HL-60 (cell line): ENCODE results near the gene STAT4.

Experiments used
- DNase-seq, 2 experiments: peaks; one replicate each; pipeline ENCODE4 v3.0.0-alpha.2; 2010 to 2020; ENCODE audit warnings: low read depth in 1 of 2, low spot score in 1 of 2
- H3K27ac ChIP-seq: fragments of 250-450 bp; sonication (Bioruptor Pico); replicated peaks from 2 replicates; pipeline ENCODE4 v1.5.1; 2020; ENCODE audit warnings: mild to moderate bottlenecking, moderate library complexity
- H3K27me3 ChIP-seq: fragments of 250-450 bp; sonication (Bioruptor Pico); 2 replicates; pipeline ENCODE4 v1.5.1; 2021; ENCODE audit warnings: mild to moderate bottlenecking, moderate library complexity; ENCODE audit not compliant: insufficient read depth, poor library complexity, severe bottlenecking
- H3K4me3 ChIP-seq: replicated peaks from 2 replicates; pipeline ENCODE4 v1.5.1; 2011; ENCODE audit warnings: mild to moderate bottlenecking, control low read depth, low read length; ENCODE audit not compliant: insufficient read depth
- GABPA ChIP-seq: IDR thresholded peaks from 2 replicates; pipeline ENCODE4 v1.6.1; 2012; ENCODE audit warnings: low read depth
- POLR2AphosphoS5 ChIP-seq: IDR thresholded peaks from 2 replicates; pipeline ENCODE4 v1.6.1; 2012; ENCODE audit warnings: low read depth
- REST ChIP-seq: IDR thresholded peaks from 2 replicates; pipeline ENCODE4 v1.6.1; 2012; ENCODE audit warnings: low read depth; ENCODE audit not compliant: insufficient replicate concordance
- SPI1 ChIP-seq: IDR thresholded peaks from 2 replicates; pipeline ENCODE4 v1.6.1; 2012; ENCODE audit warnings: low read depth, mild to moderate bottlenecking, borderline replicate concordance
- TF ChIP-seq, protein P1 (sequence below): IDR thresholded peaks from one replicate; pipeline ENCODE4 v1.5.1; 2011; ENCODE audit warnings: low read length, control low read depth, inconsistent platforms; ENCODE audit not compliant: insufficient read depth

The STAT4 gene

GRCh38 chr2:191189112-191189635 lies 38.4 kb upstream of the STAT4 start:
- no peak overlapping the region for H3K27ac ChIP-seq
- DNase-seq: no peak
- H3K4me3 ChIP-seq: no peak overlapping the region
- TF ChIP-seq REST (no peak), SPI1 (no peak), POLR2AphosphoS5 (no peak), GABPA (no peak)
- TF ChIP-seq, protein P1, sequence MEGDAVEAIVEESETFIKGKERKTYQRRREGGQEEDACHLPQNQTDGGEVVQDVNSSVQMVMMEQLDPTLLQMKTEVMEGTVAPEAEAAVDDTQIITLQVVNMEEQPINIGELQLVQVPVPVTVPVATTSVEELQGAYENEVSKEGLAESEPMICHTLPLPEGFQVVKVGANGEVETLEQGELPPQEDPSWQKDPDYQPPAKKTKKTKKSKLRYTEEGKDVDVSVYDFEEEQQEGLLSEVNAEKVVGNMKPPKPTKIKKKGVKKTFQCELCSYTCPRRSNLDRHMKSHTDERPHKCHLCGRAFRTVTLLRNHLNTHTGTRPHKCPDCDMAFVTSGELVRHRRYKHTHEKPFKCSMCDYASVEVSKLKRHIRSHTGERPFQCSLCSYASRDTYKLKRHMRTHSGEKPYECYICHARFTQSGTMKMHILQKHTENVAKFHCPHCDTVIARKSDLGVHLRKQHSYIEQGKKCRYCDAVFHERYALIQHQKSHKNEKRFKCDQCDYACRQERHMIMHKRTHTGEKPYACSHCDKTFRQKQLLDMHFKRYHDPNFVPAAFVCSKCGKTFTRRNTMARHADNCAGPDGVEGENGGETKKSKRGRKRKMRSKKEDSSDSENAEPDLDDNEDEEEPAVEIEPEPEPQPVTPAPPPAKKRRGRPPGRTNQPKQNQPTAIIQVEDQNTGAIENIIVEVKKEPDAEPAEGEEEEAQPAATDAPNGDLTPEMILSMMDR: no peak
- no peaks in the 10 kb centered on the region for H3K27me3 ChIP-seq

DNA sequence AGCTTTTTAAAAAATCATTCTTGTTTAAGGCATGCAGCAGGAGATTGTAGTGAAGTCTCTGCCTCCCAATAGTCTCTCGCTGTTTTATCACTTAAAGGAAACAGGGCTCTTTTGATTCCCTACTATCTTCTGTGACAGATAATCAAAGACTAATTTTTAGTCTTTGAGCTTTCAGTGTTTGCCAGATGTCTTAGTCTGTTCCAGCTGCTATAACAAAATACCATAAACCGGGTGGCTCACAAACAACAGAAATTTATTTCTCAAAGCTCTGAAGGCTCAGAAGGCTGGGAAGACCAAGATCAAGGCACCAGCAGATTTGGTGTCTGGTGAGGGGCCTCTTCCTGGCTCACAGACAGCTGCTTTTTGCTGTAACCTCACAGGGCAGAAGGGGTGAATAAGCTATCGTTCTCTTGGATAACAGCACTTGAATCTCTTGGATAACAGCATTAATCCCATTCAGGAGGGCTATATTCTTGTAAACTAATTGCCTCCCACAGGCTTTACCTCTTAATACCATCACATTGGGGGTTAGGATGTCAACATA lies 37.8 kb upstream of the STAT4 start:
- Histone ChIP-seq H3K27ac (no peak overlapping the region), H3K27me3 (no peaks in the 10 kb centered on the region), H3K4me3 (no peak overlapping the region)
- no peak for DNase-seq
- TF ChIP-seq SPI1 (no peak), REST (no peak), GABPA (no peak), POLR2AphosphoS5 (no peak)
- TF ChIP-seq, protein P1: no peak

GRCh38 chr2:191187105-191187829 lies 36.5 kb upstream of the STAT4 start:
- H3K27ac ChIP-seq: no peak overlapping the region
- TF ChIP-seq POLR2AphosphoS5: no peak
- TF ChIP-seq, protein P1: no peak

DNA sequence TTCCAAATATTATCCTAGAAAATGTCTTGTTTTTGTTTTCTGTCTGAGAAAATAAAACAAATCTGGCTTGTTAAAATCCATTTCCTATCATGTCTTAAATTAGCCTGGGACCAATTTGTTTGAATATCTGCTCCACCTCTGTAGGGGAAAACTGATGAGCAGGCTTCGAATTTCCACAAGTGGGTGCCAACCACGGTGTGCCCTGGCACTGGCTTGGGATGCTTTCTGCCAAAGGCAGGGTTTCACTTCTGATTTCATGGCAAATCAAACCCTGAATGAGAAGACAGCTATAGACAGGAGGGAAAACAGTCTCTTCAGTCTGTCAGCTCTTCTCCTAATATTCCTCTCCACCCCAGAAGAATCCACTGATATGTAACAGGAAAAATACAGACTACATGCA lies 33.7 kb upstream of the STAT4 start:
- Histone ChIP-seq H3K27me3 (no peaks in the 10 kb centered on the region), H3K4me3 (no peak overlapping the region), H3K27ac (no peak overlapping the region)
- no peak for TF ChIP-seq SPI1
- no peak for TF ChIP-seq POLR2AphosphoS5
- no peak for TF ChIP-seq GABPA
- TF ChIP-seq, protein P1: no peak
- no peak for TF ChIP-seq REST
- DNase-seq: no peak

More at GRCh38 chr2:191187105-191187829, 36.5 kb upstream of the STAT4 start:
- Histone ChIP-seq H3K27me3 (no peaks in the 10 kb centered on the region), H3K4me3 (no peak overlapping the region)
- DNase-seq: no peak
